Amniotic stem cell (primary cell): ENCODE results near the gene VARS2.
"Not testable (repeated sequence)": the region's sequence is repeated elsewhere in the genome, so short reads cannot be mapped to it uniquely, and the experiment has no call there.

ENCODE experiments used
- DNase-seq: peaks from one replicate; lab custom pipeline; 2025; lab: John Stamatoyannopoulos, UW

VARS2 gene

GRCh38 chr6:30914076-30914853 is at the start of gene VARS2:
Gene VARS2, plus strand, starts transcription at chr6:30914238. Its CDS starts 599 bp downstream, at chr6:30914837.
- DNase-seq: peak; percentile 76

GRCh38 chr6:30864325-30864724 is 49.7 kb upstream of the VARS2 start:
- no peak for DNase-seq

DNA sequence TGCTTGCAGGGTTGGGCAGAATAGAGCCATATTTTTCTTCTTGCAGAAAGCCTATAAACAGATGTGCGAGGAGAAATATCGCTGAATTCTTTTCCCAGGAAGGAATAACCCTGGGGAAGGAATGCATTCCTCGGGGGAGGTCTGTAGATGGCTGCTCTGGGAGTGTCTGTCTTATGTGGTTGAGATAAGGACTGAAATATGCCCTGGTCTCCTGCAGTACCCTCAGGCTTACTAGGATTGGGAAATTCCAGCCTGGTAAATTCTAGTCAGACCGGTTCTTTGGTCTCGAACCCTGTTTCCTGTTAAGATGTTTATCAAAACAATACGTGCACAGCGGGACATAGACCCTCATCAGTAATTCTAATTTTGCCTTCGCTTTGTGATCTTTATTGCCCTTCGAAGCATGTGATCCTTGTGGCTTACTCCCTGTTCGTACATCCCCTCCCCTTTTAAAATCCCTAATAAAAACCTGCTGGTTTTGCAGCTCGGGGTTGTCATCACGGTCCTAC is 44.7 kb upstream of the VARS2 start:
- DNase-seq: not testable (repeated sequence)

DNA sequence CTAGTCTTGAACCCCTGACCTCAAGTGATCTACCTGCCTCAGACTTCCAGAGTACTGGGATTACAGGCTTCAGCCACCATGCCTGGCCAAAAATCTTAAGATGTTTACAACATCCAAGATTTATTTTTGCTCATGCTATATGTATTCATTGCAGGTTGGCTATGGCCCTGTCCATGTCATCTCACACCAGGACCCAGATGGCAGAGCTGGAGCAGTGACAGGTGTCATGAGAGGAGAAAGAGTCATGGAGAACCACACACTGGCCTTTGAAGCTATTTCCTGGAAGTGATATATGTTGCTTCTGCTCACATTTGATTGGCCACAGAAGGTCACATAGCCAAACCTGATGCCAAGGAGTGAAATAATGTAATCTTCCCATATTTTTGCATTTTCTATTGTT is 43.5 kb upstream of the VARS2 start:
- DNase-seq: no peak

DNA sequence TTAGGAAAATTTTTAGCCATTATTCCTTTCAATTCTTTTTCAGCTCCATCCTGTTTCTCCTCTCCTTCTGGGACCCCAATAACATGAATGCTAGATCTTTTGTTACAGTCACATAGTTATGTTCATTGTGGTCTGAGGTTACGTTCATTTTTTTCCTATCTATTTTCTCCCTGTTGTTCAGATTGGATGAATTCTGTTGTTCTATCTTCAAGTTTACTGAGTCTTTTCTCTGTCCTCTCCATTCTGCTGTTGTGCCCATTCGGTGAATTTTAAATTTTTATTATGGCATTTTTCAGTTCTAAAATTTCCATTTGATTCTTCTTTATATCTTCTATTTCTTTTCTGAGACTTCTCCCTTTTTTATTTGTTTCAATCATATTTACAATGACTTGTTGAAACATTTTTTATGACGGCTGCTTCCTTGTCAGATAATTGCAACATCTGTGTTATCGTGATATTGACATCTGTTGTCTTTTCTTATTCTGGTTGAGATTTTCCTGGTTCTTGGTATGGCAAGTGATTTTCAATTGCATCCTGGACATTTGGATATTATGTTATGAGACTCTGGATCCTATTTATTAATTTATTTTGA is 42.4 kb upstream of the VARS2 start:
- DNase-seq: no peak

DNA sequence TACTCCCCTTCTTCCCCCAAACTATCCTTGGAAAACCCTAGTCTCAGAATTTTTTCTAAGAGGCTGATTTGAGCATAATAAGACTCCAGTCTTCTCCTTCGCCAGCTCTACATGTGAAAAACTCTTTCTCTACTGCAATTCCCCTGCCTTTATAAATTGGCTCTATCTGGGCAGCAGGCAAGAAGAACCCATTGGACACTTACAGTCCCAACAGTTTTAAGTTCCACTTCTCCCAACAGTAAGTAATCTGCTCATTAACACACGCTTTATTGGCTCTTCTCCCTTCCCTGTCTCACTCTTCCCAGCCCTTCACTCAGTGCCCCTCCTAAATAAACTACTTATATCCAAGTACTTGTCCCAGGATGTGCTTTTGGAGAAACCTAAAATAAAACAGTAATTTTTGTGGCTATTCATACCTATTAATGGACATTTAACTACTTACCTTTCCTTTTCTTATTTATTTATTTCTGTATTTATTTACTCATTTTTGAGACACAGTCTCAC is 40.8 kb upstream of the VARS2 start:
- no peak for DNase-seq

DNA sequence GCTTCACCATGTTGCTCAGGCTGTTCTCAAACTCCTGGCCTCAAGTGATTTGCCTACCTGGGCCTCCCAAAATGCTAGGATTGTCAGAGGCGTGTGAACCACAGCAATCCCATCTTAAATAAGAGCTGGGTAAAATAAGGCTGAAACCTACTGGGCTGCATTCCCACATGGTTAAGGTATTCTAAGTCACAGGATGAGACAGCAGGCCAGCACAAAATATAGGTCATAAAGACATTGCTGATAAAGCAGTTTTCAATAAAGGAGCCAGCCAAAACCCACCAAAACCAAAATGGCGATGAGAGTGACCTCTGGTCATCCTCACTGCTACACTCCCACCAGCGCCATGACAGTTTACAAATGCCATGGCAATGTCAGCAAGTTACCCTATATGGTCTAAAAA is 40.2 kb upstream of the VARS2 start:
- DNase-seq: not testable (repeated sequence)

DNA sequence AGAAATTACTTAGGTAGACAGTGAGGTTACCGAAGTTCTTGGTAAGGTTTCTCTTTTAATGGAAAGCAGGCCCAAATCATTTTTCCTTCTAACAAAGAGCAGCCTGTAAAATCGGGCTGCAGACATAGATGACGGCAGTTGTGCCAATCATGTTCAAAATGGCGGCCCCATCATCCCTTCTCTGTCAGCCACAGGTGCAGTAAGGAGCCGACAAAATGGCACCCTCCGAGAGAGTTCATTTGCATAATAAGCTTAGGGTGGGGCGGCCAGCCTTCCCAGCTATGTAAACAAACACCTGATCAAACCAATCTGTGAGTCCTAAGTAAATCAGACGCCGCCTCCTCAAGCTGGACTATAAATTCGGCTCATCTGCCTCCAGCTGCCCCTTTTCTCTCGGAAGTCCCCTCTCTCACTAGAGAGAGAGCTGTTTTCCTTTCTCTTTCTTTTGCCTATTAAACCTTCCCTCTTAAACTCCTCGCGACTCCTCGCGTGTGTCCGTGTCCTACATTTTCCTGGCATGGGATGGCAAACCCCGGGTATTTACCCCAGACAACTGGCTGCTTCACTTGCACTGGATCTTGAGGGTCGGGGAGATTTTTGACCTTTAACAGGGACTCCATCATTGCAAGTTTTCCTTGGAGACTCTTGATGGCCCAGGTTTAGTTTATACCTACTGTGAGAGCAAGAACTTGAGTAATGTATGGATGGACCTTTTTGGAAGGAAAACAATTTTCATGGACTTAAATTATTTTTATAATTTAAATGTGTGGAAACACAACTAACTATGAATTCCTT is 38.6 kb upstream of the VARS2 start:
- no peak for DNase-seq

- DNase-seq: no peak
Observed at GRCh38 chr6:30876039-30876730, 37.9 kb upstream of the VARS2 start.

GRCh38 chr6:30877419-30878262 is 36.4 kb upstream of the VARS2 start:
- DNase-seq: peak; percentile 88

- DNase-seq: no peak
Observed at GRCh38 chr6:30879684-30880427, 34.2 kb upstream of the VARS2 start.

DNA sequence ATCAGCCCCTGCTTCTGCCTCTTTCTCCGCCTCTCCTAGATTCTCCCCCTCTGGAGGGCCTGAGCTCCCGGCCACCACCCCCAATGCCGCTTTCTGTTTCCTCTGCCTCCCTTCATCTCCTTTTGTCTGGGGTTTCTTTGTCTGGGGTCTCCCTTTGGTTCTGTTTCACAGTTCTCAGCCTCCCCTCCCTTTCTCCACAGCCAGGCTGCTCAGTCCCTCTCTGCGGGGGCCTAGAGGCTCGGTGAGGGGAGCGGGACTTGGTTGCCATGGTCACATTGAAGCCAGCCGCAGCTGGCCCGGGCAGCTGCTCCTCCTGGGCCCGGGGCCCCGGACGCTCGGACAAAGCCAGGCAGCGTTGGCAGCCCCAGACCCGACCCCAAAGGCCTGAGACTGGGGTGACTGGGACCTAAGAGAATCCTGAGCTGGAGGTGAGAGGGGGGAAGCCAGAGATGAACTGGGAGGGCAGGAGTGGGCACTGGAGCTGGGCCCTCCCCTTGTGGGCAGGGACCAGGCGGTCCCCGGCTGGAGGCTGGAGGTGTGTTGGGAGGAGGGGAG is 33.3 kb upstream of the VARS2 start:
- DNase-seq: no peak

GRCh38 chr6:30881392-30882203 is 32.4 kb upstream of the VARS2 start:
- DNase-seq: no peak

GRCh38 chr6:30882204-30882758 is 31.8 kb upstream of the VARS2 start:
- no peak for DNase-seq

GRCh38 chr6:30882759-30883684 is 31.0 kb upstream of the VARS2 start:
- DNase-seq: no peak

DNA sequence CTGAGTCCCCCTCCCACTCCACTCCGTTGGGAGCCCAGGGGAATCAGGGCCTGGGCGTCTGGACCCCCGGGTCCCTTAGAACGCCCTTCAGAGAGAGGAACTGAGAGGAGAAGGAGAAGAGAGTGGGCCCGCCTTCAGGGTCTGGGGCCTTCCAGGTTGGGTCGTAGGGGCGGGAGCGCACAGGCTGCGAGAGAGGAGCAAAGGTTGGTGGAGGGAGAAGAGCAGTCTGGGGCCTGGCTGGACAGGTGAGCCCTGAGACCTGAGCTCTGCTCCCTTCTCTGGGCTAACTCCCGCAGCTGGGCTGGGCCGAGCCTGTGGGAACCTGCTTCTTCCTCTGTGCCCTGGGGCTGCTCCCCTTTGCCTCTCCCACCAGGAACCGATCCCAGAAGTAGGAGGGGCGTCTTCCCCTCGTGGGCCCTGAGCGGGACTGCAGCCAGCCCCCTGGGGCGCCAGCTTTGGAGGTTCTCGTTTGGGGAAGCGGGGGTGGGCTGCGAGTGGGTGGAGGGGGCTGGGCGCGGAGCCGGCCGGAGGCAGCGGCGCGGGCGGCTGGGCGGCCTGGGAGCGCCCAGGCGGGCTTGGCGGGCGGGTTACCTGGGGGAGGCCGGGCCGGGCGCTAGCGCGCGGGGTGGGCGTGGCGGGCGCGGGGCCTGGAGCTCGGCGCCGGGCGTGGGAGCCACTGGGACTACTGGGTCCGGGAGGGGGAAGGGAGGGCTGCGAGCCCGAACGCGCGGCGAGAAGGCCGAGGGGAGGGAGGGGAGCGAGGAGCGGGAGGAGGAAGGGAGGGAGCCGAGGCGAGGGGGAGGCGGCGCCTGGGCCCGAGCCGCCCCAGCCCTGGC is 30.1 kb upstream of the VARS2 start, which contains the start of gene DDR1:
Gene DDR1 (plus strand): TSS at position 835 of the 836 bp plus-strand sequence. CDS start 4,211 bp downstream, outside the sequence.
- no peak for DNase-seq
